Right lobe of liver (tissue), 6 donors: ENCODE measurements around the gene MMP8. TPM values are rescaled to one million over a fixed set of nuclear protein-coding genes. Genes with fewer than 3 reads are reported as not detected.

Source experiments
- ATAC-seq, 4 donors: fragments of 200-7000 bp; cut with Tn5 transposase; one replicate each; pipeline ENCODE4 v1.9.1; 2020; ENCODE audit warnings: mild to moderate bottlenecking in 4 of 4, moderate library complexity in 4 of 4
- DNase-seq, 3 donors: peaks; one replicate each; pipeline ENCODE4 v3.0.0-alpha.2; 2020
- H3K27ac ChIP-seq, 3 donors: fragments of 200-600 bp; one replicate each; pipeline ENCODE4 v1.8.0; 2022
- H3K27me3 ChIP-seq, 2 donors: fragments of 200-600 bp; one replicate each; pipeline ENCODE4 v1.8.0; 2022
- H3K36me3 ChIP-seq, 4 donors: fragments of 200-600 bp; sonication (generic) in 1 of 4; one replicate each; pipeline versions ENCODE4 v1.5.1 to v1.8.0; 2017 to 2022; ENCODE audit warnings: control low read depth in 1 of 4
- H3K4me1 ChIP-seq, 4 donors: fragments of 200-600 bp; sonication (generic) in 1 of 4; one replicate each; pipeline versions ENCODE4 v1.5.1 to v1.8.0; 2017 to 2022; ENCODE audit warnings: control low read depth in 1 of 4
- H3K4me3 ChIP-seq, 3 donors: fragments of 200-600 bp; one replicate each; pipeline ENCODE4 v1.8.0; 2022
- H3K9me3 ChIP-seq, 4 donors: fragments of 200-600 bp; sonication (generic) in 1 of 4; one replicate each; pipeline versions ENCODE4 v1.5.1 to v1.8.0; 2017 to 2022; ENCODE audit warnings: control low read depth in 1 of 4
- CTCF ChIP-seq, 4 donors: fragments of 200-600 bp in 3 of 4; fragments of 450-650 bp in 1 of 4; IDR thresholded peaks; one replicate each; pipeline versions ENCODE4 v1.5.1 to v1.8.0; 2016 to 2022; ENCODE audit warnings: antibody characterized with exemption in 4 of 4, mild to moderate bottlenecking in 2 of 4
- POLR2A ChIP-seq: fragments of 450-650 bp; IDR thresholded peaks from one replicate; pipeline ENCODE4 v1.6.1; 2017; ENCODE audit warnings: antibody characterized with exemption, mild to moderate bottlenecking
- WGBS: methylation state at CpG from one replicate; pipeline ENCODE4 v1.1.6; 2018; ENCODE audit warnings: low coverage, low lambda C conversion rate; ENCODE audit not compliant: insufficient coverage; ENCODE audit errors: missing lambda C conversion rate; 5-methylcytosine and 5-hydroxymethylcytosine counted together
- intact Hi-C, 2 donors: fragments of 100-400 bp; cut with DNase I; formaldehyde crosslinking; loops; one replicate each; pipeline versions ENCODE4 v1.11.2 to v1.14.1; 2022
- total RNA-seq, 6 experiments: library from RNA; depleted of rRNA in 2 of 6; stranded (reverse); fragments of >200 nt in 2 of 6; fragmentation: NEBNext Ultra II Directional in 3 of 6; extraction: Animal tissue kit (Norgen Biotek cat#: 25700) in 3 of 6; gene quantifications; one replicate each; pipeline versions ENCODE4 v1.1.0 to v1.2.4, GENCODE V29; 2016 to 2023
- donor health status: DM: no; HTN: yes; CAD: no.
- donor health status: DM: no; HTN: no; CAD: no.
- donor health status: DM: no; HTN: no; CAD: no.
- donor health status: DM: no; HTN: yes; CAD: no.
- donor health status: DM: no; HTN: yes; CAD: no.

Gene MMP8
- total RNA-seq, 6 experiments from 2014 or later: 0.14 to 1.2 (median 0.74) TPM; not detected in 1

DNA sequence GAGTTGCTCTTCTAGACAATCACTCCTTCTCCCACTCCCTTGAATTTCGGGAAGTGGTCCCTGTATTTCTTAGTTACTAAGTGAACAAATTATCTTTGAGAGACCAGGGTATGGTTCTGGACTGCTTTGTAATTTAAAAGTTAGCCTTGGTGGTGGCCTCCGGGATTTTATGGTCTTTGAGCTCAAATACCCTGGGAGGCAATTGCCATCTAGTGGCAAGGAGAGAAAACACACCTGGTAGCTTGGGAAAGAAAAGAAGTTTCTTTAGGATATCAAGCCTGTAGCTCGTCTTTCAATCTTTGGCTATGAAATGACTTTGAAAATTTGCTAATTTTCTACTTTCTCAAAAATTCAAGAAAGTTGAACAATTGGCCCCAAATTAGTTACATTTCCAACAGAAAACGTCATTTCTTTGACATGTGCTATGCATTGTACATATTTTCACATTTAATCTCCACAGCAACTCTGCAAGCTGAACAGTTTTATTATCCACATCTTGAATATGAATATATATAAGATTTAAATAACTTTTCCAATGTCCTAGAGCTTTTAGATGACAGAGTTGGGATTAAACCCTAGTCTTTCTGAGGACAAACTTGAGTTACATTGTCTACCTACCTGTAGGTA, 58.3 kb downstream of the MMP8 start:
- intact Hi-C loops: loop anchor here in 1 of 2 donors (10.0 kb wide), 1 partner anchor 72 kb away; no protein-coding TSS in a partner anchor
- Histone ChIP-seq H3K4me1 (no peaks in the 10 kb centered on the region), H3K9me3 (no peaks in the 10 kb centered on the region), H3K36me3 (no peaks in the 10 kb centered on the region), H3K4me3 (no peak overlapping the region), H3K27ac (no peak overlapping the region), H3K27me3 (no peaks in the 10 kb centered on the region)
- DNase-seq (no peak), ATAC-seq (peak; percentile 85 to 89 (median 87))
- 0% methylated on average over 4 of the region's 4 CpGs for WGBS
- TF ChIP-seq POLR2A: no peak
- peak; percentile 79 to 92 (median 84) for TF ChIP-seq CTCF (IDR thresholded peaks at IDR 0.05)

DNA sequence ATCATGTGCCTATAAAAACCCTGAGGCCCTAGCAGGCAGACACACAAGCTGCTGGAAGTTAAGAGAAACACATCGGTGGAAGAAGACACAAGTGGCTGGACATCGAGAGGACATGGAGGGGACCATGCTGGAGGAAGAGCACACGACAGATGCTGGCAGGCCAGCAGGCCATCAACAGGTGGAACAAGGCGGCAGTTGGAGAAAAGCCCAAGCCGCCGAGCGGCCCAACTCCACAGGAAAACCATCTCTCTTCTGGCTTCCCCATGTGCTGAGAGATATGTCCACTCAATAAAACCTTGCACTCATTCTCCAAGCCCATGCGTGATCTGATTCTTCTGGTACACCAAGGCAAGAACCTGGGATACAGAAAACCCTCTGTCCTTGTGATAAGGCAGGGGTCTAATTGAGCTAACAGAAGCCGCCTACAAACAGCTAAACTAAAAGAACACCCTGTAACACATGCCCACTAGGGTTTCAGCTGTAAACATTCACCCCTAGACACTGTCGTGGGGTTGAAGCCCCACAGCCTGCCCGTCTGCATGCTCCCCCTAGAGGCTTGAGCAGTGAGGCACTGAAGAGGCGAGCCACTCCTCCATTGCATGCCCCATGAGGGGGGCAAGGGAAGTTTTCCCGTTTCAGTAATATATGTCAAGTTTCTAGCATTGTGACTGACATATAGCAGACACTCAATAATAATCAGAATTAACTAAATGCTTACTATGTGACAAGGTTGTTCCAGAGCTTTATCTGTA, 60.6 kb downstream of the MMP8 start:
- Histone ChIP-seq H3K9me3 (no peaks in the 10 kb centered on the region), H3K4me3 (no peak overlapping the region), H3K27ac (no peak overlapping the region), H3K4me1 (no peaks in the 10 kb centered on the region), H3K27me3 (no peaks in the 10 kb centered on the region), H3K36me3 (no peaks in the 10 kb centered on the region)
- intact Hi-C loops: loop anchor here in 1 of 2 donors (10.0 kb wide), 1 partner anchor 69 kb away; no protein-coding TSS in a partner anchor
- DNase-seq (no peak), ATAC-seq (peak in 2 of 4 donors; percentile 27 to 52)
- 70% methylated on average over 5 of the region's 13 CpGs for whole genome bisulfite sequencing
- TF ChIP-seq POLR2A (no peak), CTCF (IDR thresholded peaks at IDR 0.05) (peak in 3 of 4 donors; percentile 10 to 28 (median 19))

DNA sequence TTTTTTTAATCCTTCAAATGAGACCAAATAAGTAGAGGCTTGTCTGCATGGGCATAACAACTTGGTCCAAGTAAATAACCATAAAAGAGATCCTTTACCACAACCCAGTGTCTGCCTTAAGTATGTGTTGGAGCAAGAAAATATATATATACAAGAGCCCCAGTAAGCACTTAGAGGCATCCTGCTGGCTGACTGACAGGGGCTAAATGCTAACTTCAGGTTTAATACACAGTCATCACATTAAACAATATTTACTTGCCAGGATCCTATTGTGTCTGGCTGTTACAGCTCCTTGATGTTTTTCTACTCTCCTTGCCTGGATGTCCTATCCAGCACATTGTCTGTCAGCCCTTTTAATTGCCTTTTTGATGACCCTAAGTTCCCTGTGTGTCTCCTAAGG, 62.1 kb downstream of the MMP8 start:
- no peaks in the 10 kb centered on the region for H3K27me3 ChIP-seq
- TF ChIP-seq POLR2A (no peak), CTCF (IDR thresholded peaks at IDR 0.05) (no peak)
- ATAC-seq (no peak), DNase-seq (no peak)
- H3K9me3 ChIP-seq: no peaks in the 10 kb centered on the region
- H3K4me3 ChIP-seq: no peak overlapping the region
- H3K36me3 ChIP-seq: no peaks in the 10 kb centered on the region
- H3K4me1 ChIP-seq: no peaks in the 10 kb centered on the region
- intact Hi-C loops: loop anchor here in 1 of 2 donors (10.0 kb wide), 1 partner anchor 68 kb away; no protein-coding TSS in a partner anchor
- no peak overlapping the region for H3K27ac ChIP-seq

Other genes with a start within 250 kb of the MMP8 start
- 1 to 10 TPM in 3 of 6 experiments, under 1 TPM in 3; 0.37 to 2.9 (median 1.1) TPM for gene MMP7, start 194.2 kb downstream of the MMP8 start, total RNA-seq
- not detected for gene MMP20, start 99.6 kb downstream of the MMP8 start, total RNA-seq
- gene MMP27, start 19.2 kb downstream of the MMP8 start, total RNA-seq: under 1 TPM in 1 of 6 experiments, not detected in 5; 0.11 TPM
- under 1 TPM in 1 of 6 experiments, not detected in 5; 0.35 TPM for gene MMP10, start 55.7 kb upstream of the MMP8 start, total RNA-seq
- under 1 TPM in 1 of 6 experiments, not detected in 5; 0.22 TPM for gene MMP1, start 73.2 kb upstream of the MMP8 start, total RNA-seq
- not detected for gene MMP3, start 118.7 kb upstream of the MMP8 start, total RNA-seq
- gene MMP12, start 150.0 kb upstream of the MMP8 start, total RNA-seq: 1 to 10 TPM in 1 of 6 experiments, not detected in 5; 1.5 TPM
- gene MMP13, start 230.8 kb upstream of the MMP8 start, total RNA-seq: not detected